PFSK-1 (cell line): Measurements from ENCODE around the gene ANKZF1.

Source experiments
- FOXP2 ChIP-seq: optimal IDR thresholded peaks from 2 replicates; pipeline ENCODE3; 2011; ENCODE audit warnings: borderline replicate concordance, control low read depth, inconsistent platforms; ENCODE audit not compliant: insufficient read depth; ENCODE audit errors: extremely low read length, extremely low read depth
- POLR2AphosphoS5 ChIP-seq: IDR thresholded peaks from 2 replicates; pipeline ENCODE4 v1.6.1; 2012; ENCODE audit warnings: low read depth, mild to moderate bottlenecking, control low read depth, low read length, moderate library complexity
- SIN3A ChIP-seq: IDR thresholded peaks from 2 replicates; pipeline ENCODE4 v1.6.1; 2012; ENCODE audit warnings: mild to moderate bottlenecking, low read length, moderate library complexity, borderline replicate concordance; ENCODE audit not compliant: insufficient read depth
- TAF1 ChIP-seq: IDR thresholded peaks from 2 replicates; pipeline ENCODE4 v1.6.1; 2012; ENCODE audit warnings: low read length, control low read depth, borderline replicate concordance; ENCODE audit not compliant: insufficient read depth
- TF ChIP-seq, protein P1 (sequence below), 2 experiments: IDR thresholded peaks; 2 replicates each; pipeline versions ENCODE4 v1.6.1 to v1.8.0; 2011 to 2012; ENCODE audit warnings: low read depth in 2 of 2, low read length in 2 of 2, control low read depth in 1 of 2, inconsistent platforms in 1 of 2, mild to moderate bottlenecking in 1 of 2, moderate library complexity in 1 of 2; ENCODE audit not compliant: insufficient read depth in 1 of 2

ANKZF1 gene

DNA sequence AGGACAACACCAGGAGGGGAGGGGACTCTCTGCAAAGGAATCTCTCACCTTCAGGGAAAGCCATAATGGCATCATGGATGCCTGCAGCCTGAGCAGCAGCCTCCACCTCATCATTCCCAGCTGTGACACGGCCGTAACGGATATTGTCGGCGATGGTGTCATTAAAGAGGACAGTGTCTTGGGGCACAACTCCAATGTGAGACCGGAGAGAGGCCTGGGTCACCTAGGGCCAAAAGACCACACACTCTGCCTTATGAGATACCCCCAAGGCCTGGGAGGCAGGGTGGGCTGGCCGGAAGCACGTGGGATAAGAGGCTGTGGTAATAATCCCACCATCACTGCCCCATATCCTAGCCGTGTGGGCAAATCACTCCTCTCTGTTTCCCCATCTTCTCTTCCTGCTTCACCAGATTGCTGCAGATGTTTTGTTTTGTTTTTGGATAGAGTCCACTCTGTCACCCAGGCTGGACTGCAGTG lies 18.7 kb upstream of the ANKZF1 start:
- TF ChIP-seq FOXP2, result no peak
- TF ChIP-seq POLR2AphosphoS5, result no peak
- TF ChIP-seq TAF1, result no peak
- no peak for TF ChIP-seq SIN3A
- TF ChIP-seq, protein P1, sequence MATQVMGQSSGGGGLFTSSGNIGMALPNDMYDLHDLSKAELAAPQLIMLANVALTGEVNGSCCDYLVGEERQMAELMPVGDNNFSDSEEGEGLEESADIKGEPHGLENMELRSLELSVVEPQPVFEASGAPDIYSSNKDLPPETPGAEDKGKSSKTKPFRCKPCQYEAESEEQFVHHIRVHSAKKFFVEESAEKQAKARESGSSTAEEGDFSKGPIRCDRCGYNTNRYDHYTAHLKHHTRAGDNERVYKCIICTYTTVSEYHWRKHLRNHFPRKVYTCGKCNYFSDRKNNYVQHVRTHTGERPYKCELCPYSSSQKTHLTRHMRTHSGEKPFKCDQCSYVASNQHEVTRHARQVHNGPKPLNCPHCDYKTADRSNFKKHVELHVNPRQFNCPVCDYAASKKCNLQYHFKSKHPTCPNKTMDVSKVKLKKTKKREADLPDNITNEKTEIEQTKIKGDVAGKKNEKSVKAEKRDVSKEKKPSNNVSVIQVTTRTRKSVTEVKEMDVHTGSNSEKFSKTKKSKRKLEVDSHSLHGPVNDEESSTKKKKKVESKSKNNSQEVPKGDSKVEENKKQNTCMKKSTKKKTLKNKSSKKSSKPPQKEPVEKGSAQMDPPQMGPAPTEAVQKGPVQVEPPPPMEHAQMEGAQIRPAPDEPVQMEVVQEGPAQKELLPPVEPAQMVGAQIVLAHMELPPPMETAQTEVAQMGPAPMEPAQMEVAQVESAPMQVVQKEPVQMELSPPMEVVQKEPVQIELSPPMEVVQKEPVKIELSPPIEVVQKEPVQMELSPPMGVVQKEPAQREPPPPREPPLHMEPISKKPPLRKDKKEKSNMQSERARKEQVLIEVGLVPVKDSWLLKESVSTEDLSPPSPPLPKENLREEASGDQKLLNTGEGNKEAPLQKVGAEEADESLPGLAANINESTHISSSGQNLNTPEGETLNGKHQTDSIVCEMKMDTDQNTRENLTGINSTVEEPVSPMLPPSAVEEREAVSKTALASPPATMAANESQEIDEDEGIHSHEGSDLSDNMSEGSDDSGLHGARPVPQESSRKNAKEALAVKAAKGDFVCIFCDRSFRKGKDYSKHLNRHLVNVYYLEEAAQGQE (IDR thresholded peaks at IDR 0.05; ENCODE audit: insufficient read depth in 1 of 2, low read depth in 2 of 2, low read length in 2 of 2), result no peak

DNA sequence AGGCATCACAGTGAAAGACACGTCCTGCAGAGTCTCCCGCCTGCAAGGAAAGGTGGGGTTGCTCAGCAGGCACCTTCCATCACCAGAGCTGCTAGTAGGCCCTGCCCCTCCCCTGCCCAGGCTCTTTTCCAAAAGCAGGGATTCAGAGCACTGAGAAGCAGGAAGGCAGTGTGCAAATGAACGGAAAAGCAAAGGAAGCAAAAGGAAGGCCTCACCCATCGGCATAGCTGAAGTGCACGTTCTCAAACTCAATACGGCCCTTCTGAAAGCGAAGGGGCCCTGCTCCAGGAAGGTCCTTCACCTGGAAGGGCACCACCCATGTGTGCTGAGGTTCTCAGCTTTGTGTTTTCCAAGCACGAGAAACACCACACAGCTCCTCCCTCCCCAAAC lies 16.6 kb upstream of the ANKZF1 start:
- no peak for TF ChIP-seq FOXP2
- TF ChIP-seq, protein P1 (IDR thresholded peaks at IDR 0.05; ENCODE audit: insufficient read depth in 1 of 2, low read depth in 2 of 2, low read length in 2 of 2), result no peak

DNA sequence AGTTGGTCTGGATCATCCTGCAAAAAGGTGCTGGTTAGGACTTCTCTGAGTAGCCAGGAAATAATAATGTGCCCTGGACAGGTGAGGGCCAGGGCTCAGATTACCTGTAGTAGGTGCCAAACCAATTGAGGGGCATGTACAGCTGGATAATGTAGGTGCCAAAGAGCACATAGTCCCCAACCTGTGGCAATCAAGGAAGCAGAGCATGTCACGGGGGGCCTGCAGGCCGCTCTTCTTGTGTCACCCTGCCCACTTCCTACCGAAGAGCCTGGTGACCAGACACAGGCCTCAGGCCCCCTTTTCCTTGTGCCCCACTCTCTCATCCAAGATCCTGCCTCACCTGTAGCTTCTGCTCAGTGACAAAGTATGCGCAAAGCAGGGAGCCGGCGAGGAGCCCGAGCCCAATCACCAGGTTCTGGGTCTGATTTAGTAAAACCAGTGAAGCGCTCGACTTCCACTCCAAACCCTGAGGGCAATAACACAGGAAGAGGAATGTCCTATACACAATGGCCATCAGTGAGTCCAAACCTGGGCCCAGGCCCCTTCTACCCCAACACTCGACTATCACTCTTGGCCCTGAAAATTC lies 16.0 kb upstream of the ANKZF1 start:
- no peak for TF ChIP-seq POLR2AphosphoS5
- TF ChIP-seq FOXP2, result no peak

DNA sequence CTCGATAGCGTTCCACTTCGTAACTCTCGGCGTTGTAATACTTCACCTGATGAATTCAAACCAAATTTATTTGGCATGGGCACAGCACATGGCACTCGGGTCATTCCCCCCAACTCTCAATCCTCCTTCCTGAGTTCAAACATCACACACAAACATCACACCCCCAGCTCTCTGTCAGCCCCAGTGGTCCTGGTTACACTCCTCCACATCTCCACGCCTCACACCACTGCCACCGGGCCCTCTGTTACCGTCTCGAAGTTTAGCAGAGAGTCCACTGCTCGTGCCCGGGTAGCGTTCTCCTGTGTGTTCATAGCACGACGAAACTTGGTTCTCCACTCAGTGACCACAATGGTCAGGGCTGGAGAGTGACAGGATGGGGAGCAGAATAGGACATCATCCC lies 15.5 kb upstream of the ANKZF1 start:
- TF ChIP-seq TAF1, result no peak
- TF ChIP-seq SIN3A, result no peak
- TF ChIP-seq FOXP2, result no peak
- TF ChIP-seq, protein P1 (IDR thresholded peaks at IDR 0.05; ENCODE audit: insufficient read depth in 1 of 2, low read depth in 2 of 2, low read length in 2 of 2), result no peak
- no peak for TF ChIP-seq POLR2AphosphoS5

DNA sequence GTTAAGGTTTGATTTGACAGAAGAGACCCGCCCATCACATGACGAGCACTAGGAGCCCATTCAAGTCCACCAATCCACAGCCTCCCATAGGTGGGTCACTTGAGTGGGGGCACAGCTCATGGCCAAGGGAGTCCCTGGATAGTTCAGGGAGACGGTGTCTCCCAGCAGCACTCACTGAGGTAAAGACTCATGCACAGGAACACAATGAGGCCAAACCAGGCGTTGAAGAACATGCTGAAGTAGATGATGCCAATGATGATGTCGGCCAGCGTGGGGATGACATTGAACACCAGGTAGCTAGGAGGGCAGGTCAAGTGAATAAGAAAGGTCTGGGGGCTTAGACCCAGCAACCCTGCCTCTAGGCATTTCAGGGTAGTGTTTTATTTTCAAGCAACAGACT lies 14.8 kb upstream of the ANKZF1 start:
- TF ChIP-seq SIN3A (no peak), TAF1 (no peak), POLR2AphosphoS5 (no peak), FOXP2 (no peak)
- TF ChIP-seq, protein P1 (IDR thresholded peaks at IDR 0.05; ENCODE audit: insufficient read depth in 1 of 2, low read depth in 2 of 2, low read length in 2 of 2), result no peak
